ENCODE data around the gene CCT7.

Gene CCT7

DNA sequence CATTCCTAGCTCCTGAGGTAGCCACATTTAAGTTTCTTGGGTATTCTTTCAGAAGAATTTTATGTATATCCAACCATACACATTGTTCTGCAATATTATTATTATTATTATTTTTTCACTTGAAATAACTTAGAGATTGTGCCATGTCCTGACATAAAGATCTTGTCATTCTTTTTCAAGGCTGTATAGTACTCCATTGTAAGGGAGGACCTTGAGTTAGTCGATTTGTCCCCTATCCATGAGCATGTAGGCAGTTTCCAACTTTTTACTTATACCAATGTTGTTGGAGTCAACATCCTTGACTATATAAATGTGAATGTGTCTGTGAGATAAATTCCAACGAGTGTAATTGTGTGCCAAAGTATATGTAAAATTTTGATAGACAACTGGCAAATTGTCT is 60.1 kb downstream of the CCT7 start:
- no peak for DNase-seq (ENCODE audit: low read depth)

- DNase-seq (ENCODE audit: low read depth), result no peak
Measured at GRCh38 chr2:73295751-73296400, 61.8 kb downstream of the CCT7 start.

- DNase-seq (ENCODE audit: low read depth), result no peak
Measured at GRCh38 chr2:73297151-73297559, 63.0 kb downstream of the CCT7 start.

DNA sequence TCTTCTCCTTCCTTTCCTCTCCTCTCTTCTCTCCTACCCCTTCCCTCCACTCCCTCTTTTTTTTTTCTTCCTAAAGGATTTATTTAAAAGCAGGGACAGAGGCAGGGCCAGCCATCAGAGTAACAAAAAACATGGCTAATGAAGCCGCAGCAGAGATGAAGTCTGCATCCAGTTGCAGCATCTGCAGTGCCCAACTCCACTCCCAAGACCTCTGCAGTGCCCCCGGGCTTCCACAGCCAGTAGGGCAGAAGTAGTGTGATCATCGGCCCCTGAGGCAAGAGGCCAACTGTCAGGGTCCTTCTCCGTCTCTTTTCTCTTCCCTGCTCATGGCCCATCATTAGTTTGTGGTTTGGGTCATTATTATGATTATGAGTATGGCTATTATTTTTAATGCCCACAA is 63.5 kb downstream of the CCT7 start:
- DNase-seq (ENCODE audit: low read depth), result no peak

- DNase-seq (ENCODE audit: low read depth), result no peak
Measured at GRCh38 chr2:73300926-73301325, 66.8 kb downstream of the CCT7 start.

DNA sequence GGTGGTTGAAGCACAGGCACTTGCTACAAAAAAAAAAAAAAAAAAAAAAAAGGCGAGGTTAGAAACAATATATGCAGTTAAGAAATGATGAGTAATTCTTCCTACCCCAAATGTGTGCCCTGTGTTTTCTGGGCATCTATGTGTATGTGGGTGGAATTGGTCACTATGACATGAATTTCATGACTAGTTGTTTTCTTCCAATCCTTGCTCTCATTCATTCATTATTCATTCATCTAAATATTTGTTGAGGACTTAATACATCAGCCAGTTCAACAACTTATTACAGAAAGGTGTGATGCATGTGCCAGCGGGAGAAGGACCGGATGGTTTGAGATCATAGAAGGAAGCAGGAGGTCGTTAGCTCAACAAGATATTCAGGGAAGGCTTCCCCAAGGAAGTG is 67.5 kb downstream of the CCT7 start:
- no peak for DNase-seq (ENCODE audit: low read depth)

Data from activated T-cell treated with anti-CD3 and anti-CD28 coated beads for 1 hour (primary cell).